ENCODE data around the gene SMIM12.
"Not testable (repeated sequence)": the region's sequence is repeated elsewhere in the genome, so short reads cannot be mapped to it uniquely, and the experiment has no call there.

SMIM12 gene

GRCh38 chr1:34816778-34817177 lies 42.8 kb downstream of the SMIM12 start:
- no peak for TF ChIP-seq CTCF (IDR thresholded peaks at IDR 0.05; ENCODE audit: borderline replicate concordance, extremely low read depth, low read length, poor library complexity, severe bottlenecking)
- no peak for TF ChIP-seq EZH2 (IDR thresholded peaks at IDR 0.05; ENCODE audit: borderline replicate concordance, low read depth, low read length, severe bottlenecking)
- no peak overlapping the region for H2AFZ ChIP-seq (ENCODE audit: low read depth, low read length)
- ATAC-seq (ENCODE audit: insufficient read depth, low read depth) (no peak), DNase-seq (no peak)
- H3K4me3 ChIP-seq (ENCODE audit: low read depth in 1 of 2, low read length in 2 of 2) = no peak overlapping the region
- H4K20me1 ChIP-seq (ENCODE audit: insufficient read depth, low read length) = no peaks in the 10 kb centered on the region
- H3K9me3 ChIP-seq (ENCODE audit: insufficient read depth, low read length, severe bottlenecking) = no peaks in the 10 kb centered on the region
- H3K4me1 ChIP-seq (ENCODE audit: insufficient read depth, low read length) = no peaks in the 10 kb centered on the region
- H3K27ac ChIP-seq (ENCODE audit: low read length) = no peak overlapping the region
- H3K36me3 ChIP-seq (ENCODE audit: insufficient read depth, low read length) = no peaks in the 10 kb centered on the region
- no peaks in the 10 kb centered on the region for H3K79me2 ChIP-seq (ENCODE audit: insufficient read depth, low read length)
- no peak overlapping the region for H3K9ac ChIP-seq (ENCODE audit: low read depth, low read length)
- H3K27me3 ChIP-seq (ENCODE audit: insufficient read depth, low read length, poor library complexity) = no peaks in the 10 kb centered on the region
- no peak overlapping the region for H3K4me2 ChIP-seq (ENCODE audit: insufficient read depth, low read length)

- H3K36me3 ChIP-seq (ENCODE audit: insufficient read depth, low read length) = no peaks in the 10 kb centered on the region
- no peak for TF ChIP-seq CTCF (IDR thresholded peaks at IDR 0.05; ENCODE audit: borderline replicate concordance, extremely low read depth, low read length, poor library complexity, severe bottlenecking)
- no peak for TF ChIP-seq EZH2 (IDR thresholded peaks at IDR 0.05; ENCODE audit: borderline replicate concordance, low read depth, low read length, severe bottlenecking)
- H3K27ac ChIP-seq (ENCODE audit: low read length) = no peak overlapping the region
- no peak overlapping the region for H3K4me3 ChIP-seq (ENCODE audit: low read depth in 1 of 2, low read length in 2 of 2)
- ATAC-seq (ENCODE audit: insufficient read depth, low read depth) (no peak), DNase-seq (no peak)
- no peaks in the 10 kb centered on the region for H3K4me1 ChIP-seq (ENCODE audit: insufficient read depth, low read length)
- H3K27me3 ChIP-seq (ENCODE audit: insufficient read depth, low read length, poor library complexity) = no peaks in the 10 kb centered on the region
- H2AFZ ChIP-seq (ENCODE audit: low read depth, low read length) = no peak overlapping the region
- no peak overlapping the region for H3K4me2 ChIP-seq (ENCODE audit: insufficient read depth, low read length)
- H3K9me3 ChIP-seq (ENCODE audit: insufficient read depth, low read length, severe bottlenecking) = no peaks in the 10 kb centered on the region
- H4K20me1 ChIP-seq (ENCODE audit: insufficient read depth, low read length) = no peaks in the 10 kb centered on the region
- H3K79me2 ChIP-seq (ENCODE audit: insufficient read depth, low read length) = no peaks in the 10 kb centered on the region
- H3K9ac ChIP-seq (ENCODE audit: low read depth, low read length) = no peak overlapping the region
Observed at GRCh38 chr1:34816332-34816731, 43.2 kb downstream of the SMIM12 start.

- ATAC-seq (ENCODE audit: insufficient read depth, low read depth); H3K9me3 ChIP-seq (ENCODE audit: insufficient read depth, low read length, severe bottlenecking); H3K79me2 ChIP-seq (ENCODE audit: insufficient read depth, low read length); H3K27ac ChIP-seq (ENCODE audit: low read length); H3K36me3 ChIP-seq (ENCODE audit: insufficient read depth, low read length); H3K9ac ChIP-seq (ENCODE audit: low read depth, low read length); H3K27me3 ChIP-seq (ENCODE audit: insufficient read depth, low read length, poor library complexity); H3K4me3 ChIP-seq (ENCODE audit: low read depth in 1 of 2, low read length in 2 of 2); H3K4me1 ChIP-seq (ENCODE audit: insufficient read depth, low read length); H2AFZ ChIP-seq (ENCODE audit: low read depth, low read length); H4K20me1 ChIP-seq (ENCODE audit: insufficient read depth, low read length); H3K4me2 ChIP-seq (ENCODE audit: insufficient read depth, low read length); DNase-seq: not testable (repeated sequence)
Observed at GRCh38 chr1:34810781-34811180, 48.8 kb downstream of the SMIM12 start.

- DNase-seq (no peak), ATAC-seq (ENCODE audit: insufficient read depth, low read depth) (no peak)
- Histone ChIP-seq H3K79me2 (ENCODE audit: insufficient read depth, low read length) (no peaks in the 10 kb centered on the region), H3K27ac (ENCODE audit: low read length) (no peak overlapping the region), H3K4me3 (ENCODE audit: low read depth in 1 of 2, low read length in 2 of 2) (no peak overlapping the region), H3K9me3 (ENCODE audit: insufficient read depth, low read length, severe bottlenecking) (no peaks in the 10 kb centered on the region), H3K4me1 (ENCODE audit: insufficient read depth, low read length) (no peaks in the 10 kb centered on the region), H3K4me2 (ENCODE audit: insufficient read depth, low read length) (no peak overlapping the region), H2AFZ (ENCODE audit: low read depth, low read length) (no peak overlapping the region), H3K27me3 (ENCODE audit: insufficient read depth, low read length, poor library complexity) (peaks cover 4% of the 10 kb centered on the region), H4K20me1 (ENCODE audit: insufficient read depth, low read length) (no peaks in the 10 kb centered on the region), H3K9ac (ENCODE audit: low read depth, low read length) (no peak overlapping the region), H3K36me3 (ENCODE audit: insufficient read depth, low read length) (no peaks in the 10 kb centered on the region)
- TF ChIP-seq EZH2 (IDR thresholded peaks at IDR 0.05; ENCODE audit: borderline replicate concordance, low read depth, low read length, severe bottlenecking) (no peak), CTCF (IDR thresholded peaks at IDR 0.05; ENCODE audit: borderline replicate concordance, extremely low read depth, low read length, poor library complexity, severe bottlenecking) (no peak)
Observed at GRCh38 chr1:34808051-34808810, 51.3 kb downstream of the SMIM12 start.

Data from DND-41 (cell line).